B cell (primary cell): ENCODE data around the gene HAS3. TPM values are rescaled to one million over a fixed set of nuclear protein-coding genes. Genes with fewer than 3 reads are reported as not detected.
"Not testable (repeated sequence)": the region's sequence is repeated elsewhere in the genome, so short reads cannot be mapped to it uniquely, and the experiment has no call there.

ENCODE experiments used
- ATAC-seq: fragments of 200-7000 bp; cut with Tn5 transposase; one replicate; pipeline ENCODE4 v1.10.0; 2021; ENCODE audit warnings: low read depth, mild to moderate bottlenecking, moderate number of reproducible peaks, moderate library complexity
- CTCF ChIA-PET: fragments of 350-600 bp; sonication (Branson Sonifier 250); formaldehyde crosslinking; loops from one replicate; lab custom pipeline; 2021; ENCODE audit warnings: antibody characterized with exemption, inconsistent platforms; lab: Charles Lee
- POLR2A ChIA-PET: fragments of 350-600 bp; sonication (Branson Sonifier 250); formaldehyde crosslinking; loops from one replicate; lab custom pipeline; 2021; ENCODE audit warnings: antibody characterized with exemption; lab: Charles Lee
- DNase-seq: peaks from one replicate; pipeline ENCODE4 v3.0.0; 2013
- H2AFZ ChIP-seq: 2 replicates; pipeline ENCODE4 v1.6.1; 2012; ENCODE audit warnings: mild to moderate bottlenecking, low read depth, low read length; ENCODE audit not compliant: insufficient read depth, poor library complexity, severe bottlenecking
- H3K27ac ChIP-seq, 2 donors: 1 replicate in 1 of 2; 2 replicates in 1 of 2; pipeline ENCODE4 v1.5.1; 2012 to 2013; ENCODE audit warnings: low read length in 2 of 2, mild to moderate bottlenecking in 2 of 2, moderate library complexity in 1 of 2
- H3K27me3 ChIP-seq, 4 experiments: fragments of 200-600 bp in 1 of 4; sonication (generic) in 1 of 4; replicated peaks in 1 of 4; 1 replicate in 2 of 4; 2 replicates in 2 of 4; pipeline versions ENCODE4 v1.6.1 to v1.7.0; 2013 to 2016; ENCODE audit warnings: low read length in 3 of 4, mild to moderate bottlenecking in 2 of 4, mixed read lengths in 1 of 4, moderate library complexity in 1 of 4; ENCODE audit not compliant: insufficient read depth in 4 of 4, control insufficient read depth in 3 of 4; ENCODE audit errors: control extremely low read depth in 1 of 4
- H3K36me3 ChIP-seq, 2 experiments: replicated peaks in 1 of 2; 1 replicate in 1 of 2; 2 replicates in 1 of 2; pipeline versions ENCODE4 v1.6.1 to v1.7.1; 2013; ENCODE audit warnings: low read length in 1 of 2; ENCODE audit not compliant: insufficient read depth in 2 of 2, control insufficient read depth in 1 of 2; ENCODE audit errors: control extremely low read depth in 1 of 2, extremely low read depth in 1 of 2
- H3K4me1 ChIP-seq, 2 donors: fragments of 200-600 bp in 1 of 2; sonication (generic) in 1 of 2; 1 replicate in 1 of 2; 2 replicates in 1 of 2; pipeline versions ENCODE4 v1.5.1 to v1.6.1; 2013 to 2017; ENCODE audit warnings: low read length in 2 of 2; ENCODE audit not compliant: control insufficient read depth in 2 of 2, insufficient read depth in 2 of 2
- H3K4me2 ChIP-seq: replicated peaks from 2 replicates; pipeline ENCODE3; 2012; ENCODE audit warnings: mild to moderate bottlenecking, low read depth, low read length; ENCODE audit not compliant: poor library complexity, severe bottlenecking
- H3K4me3 ChIP-seq, 5 experiments: fragments of 200-600 bp in 1 of 5; sonication (generic) in 1 of 5; 1 replicate in 3 of 5; 2 replicates in 2 of 5; pipeline versions ENCODE4 v1.5.1 to v1.7.0; 2011 to 2016; ENCODE audit warnings: low read length in 4 of 5, mild to moderate bottlenecking in 4 of 5, low read depth in 2 of 5, control low read depth in 1 of 5, moderate library complexity in 1 of 5; ENCODE audit not compliant: insufficient read depth in 1 of 5; ENCODE audit errors: control extremely low read depth in 1 of 5, extremely low read depth in 1 of 5
- H3K79me2 ChIP-seq: fragments of 200-600 bp; sonication (generic); one replicate; pipeline ENCODE4 v1.6.0; 2016; ENCODE audit warnings: low read length; ENCODE audit not compliant: control insufficient read depth, insufficient read depth
- H3K9ac ChIP-seq: fragments of 200-600 bp; sonication (generic); 2 replicates; pipeline ENCODE4 v1.6.1; 2017; ENCODE audit warnings: mild to moderate bottlenecking, low read length, moderate library complexity
- H3K9me3 ChIP-seq, 3 donors: one replicate each; pipeline versions ENCODE4 v1.6.1 to v1.7.1; 2013; ENCODE audit warnings: low read length in 2 of 3; ENCODE audit not compliant: control insufficient read depth in 2 of 3, insufficient read depth in 1 of 3; ENCODE audit errors: control extremely low read depth in 1 of 3
- H4K20me1 ChIP-seq: 2 replicates; pipeline ENCODE4 v1.6.0; 2012; ENCODE audit warnings: mild to moderate bottlenecking, low read length; ENCODE audit not compliant: insufficient read depth, control insufficient read depth, poor library complexity, severe bottlenecking
- H3K27ac Mint-ChIP-seq: one replicate; pipeline ENCODE4 v1.8.0; 2021; ENCODE audit warnings: mixed read lengths
- H3K27me3 Mint-ChIP-seq: one replicate; pipeline ENCODE4 v1.8.0; 2021; ENCODE audit warnings: mixed read lengths
- H3K4me1 Mint-ChIP-seq: one replicate; pipeline ENCODE4 v1.8.0; 2021; ENCODE audit warnings: mixed read lengths
- H3K4me3 Mint-ChIP-seq: one replicate; pipeline ENCODE4 v1.8.0; 2021; ENCODE audit warnings: mixed read lengths
- H3K9me3 Mint-ChIP-seq: one replicate; pipeline ENCODE4 v1.8.0; 2022; ENCODE audit warnings: mixed read lengths; ENCODE audit not compliant: insufficient read depth
- CTCF ChIP-seq: fragments of 200-600 bp; IDR thresholded peaks from one replicate; pipeline ENCODE4 v1.8.0; 2022; ENCODE audit warnings: antibody characterized with exemption, mild to moderate bottlenecking
- EZH2 ChIP-seq: IDR thresholded peaks from 2 replicates; pipeline ENCODE4 v1.6.1; 2012; ENCODE audit warnings: borderline replicate concordance, low read depth, mild to moderate bottlenecking, moderate library complexity, low read length; ENCODE audit not compliant: insufficient read depth, poor library complexity, severe bottlenecking
- WGBS: methylation state at CpG from one replicate; pipeline ENCODE4 v1.1.5; 2013; ENCODE audit warnings: missing lambda C conversion rate; ENCODE audit not compliant: insufficient coverage; 5-methylcytosine and 5-hydroxymethylcytosine counted together
- intact Hi-C: fragments of 100-400 bp; cut with micrococcal nuclease; formaldehyde crosslinking; loops from one replicate; pipeline ENCODE4 v1.10.0; 2022
- polyA plus RNA-seq: library from polyadenylated mRNA; depleted of rRNA; stranded (reverse); fragments of >200 nt; gene quantifications from 2 replicates; pipeline ENCODE4 v1.2.3, GENCODE V29; 2012
- total RNA-seq, 2 donors: library from RNA; stranded (reverse); fragments of 120-200 nt in 1 of 2; gene quantifications; 1 replicate in 1 of 2; 2 replicates in 1 of 2; pipeline versions ENCODE4 v1.2.3 to v1.2.4, GENCODE V29; 2013 to 2022

HAS3 gene
- total and polyA plus RNA-seq, 2 donors (not counting 1 experiment from before 2014, with no cell fraction given): 1.4 to 2.6 TPM

- Histone ChIP-seq H3K79me2 (peaks cover 13% of the 10 kb centered on the region), H3K9ac (no peak overlapping the region), H3K27ac (no peak overlapping the region), H3K36me3 (peaks cover 5 to 56% of the 10 kb centered on the region in 2 experiments), H3K4me3 (no peak overlapping the region), H4K20me1 (no peaks in the 10 kb centered on the region), H3K27me3 (no peaks in the 10 kb centered on the region), H3K9me3 (no peaks in the 10 kb centered on the region), H3K4me1 (no peaks in the 10 kb centered on the region), H3K4me2 (no peak overlapping the region), H2AFZ (no peak overlapping the region)
- ATAC-seq: no peak
- intact Hi-C loops: no loop called here
- CTCF ChIA-PET: interaction anchor here (1.0 to 9.4 kb wide), 2 partner anchors 11 to 141 kb away, joined by 3 to 314 read pairs; no protein-coding TSS in a partner anchor
- Mint-ChIP-seq H3K27me3 (no peaks in the 10 kb centered on the region), H3K27ac (no peak overlapping the region), H3K4me1 (no peaks in the 10 kb centered on the region), H3K9me3 (no peaks in the 10 kb centered on the region), H3K4me3 (no peak overlapping the region)
- WGBS: 86% methylated on average over 1 of the region's 4 CpGs
- POLR2A ChIA-PET: no interaction called here
- no peak for DNase-seq
- TF ChIP-seq EZH2 (no peak), CTCF (no peak)
These were observed 40.2 kb downstream of the HAS3 start for GRCh38 chr16:69145658-69146057.

GRCh38 chr16:69149621-69150020 is 44.2 kb downstream of the HAS3 start:
- POLR2A ChIA-PET: interaction anchor here (0.9 kb wide), 1 partner anchor 37 kb away, joined by 3 read pairs; the partner anchor contains the start of gene SNTB2
- peaks cover 3 to 48% of the 10 kb centered on the region in 2 experiments for H3K36me3 ChIP-seq
- H3K4me1 Mint-ChIP-seq, H3K27ac ChIP-seq, H2AFZ ChIP-seq, H3K9me3 Mint-ChIP-seq, H3K27me3 ChIP-seq, DNase-seq, H4K20me1 ChIP-seq, ATAC-seq, H3K4me3 Mint-ChIP-seq, H3K9me3 ChIP-seq, H3K79me2 ChIP-seq, H3K27me3 Mint-ChIP-seq, H3K4me3 ChIP-seq, H3K4me1 ChIP-seq, H3K4me2 ChIP-seq, H3K27ac Mint-ChIP-seq, H3K9ac ChIP-seq: not testable (repeated sequence)
- CTCF ChIA-PET: interaction anchor here (1.0 to 9.4 kb wide), 22 partner anchors 9 to 622 kb away, joined by 3 to 314 read pairs (median 4); partner anchors contain the start of genes SNTB2 and VPS4A
- intact Hi-C loops: loop anchor here (1.0 to 5.0 kb wide), 2 partner anchors 38 to 138 kb away; partner anchors contain the start of gene SNTB2
- 94% methylated on average over 9 of the region's 9 CpGs for WGBS
